GM21526 (cell line): ENCODE measurements around the gene GABPA.
"Not testable (repeated sequence)": the region's sequence is repeated elsewhere in the genome, so short reads cannot be mapped to it uniquely, and the experiment has no call there.

Source experiments
- ATAC-seq: cut with Tn5 transposase; IDR thresholded peaks from one replicate; pipeline ENCODE4 v1.9.1; 2021; ENCODE audit warnings: moderate library complexity; ENCODE audit not compliant: unreplicated experiment, low FRiP score

Gene GABPA

DNA sequence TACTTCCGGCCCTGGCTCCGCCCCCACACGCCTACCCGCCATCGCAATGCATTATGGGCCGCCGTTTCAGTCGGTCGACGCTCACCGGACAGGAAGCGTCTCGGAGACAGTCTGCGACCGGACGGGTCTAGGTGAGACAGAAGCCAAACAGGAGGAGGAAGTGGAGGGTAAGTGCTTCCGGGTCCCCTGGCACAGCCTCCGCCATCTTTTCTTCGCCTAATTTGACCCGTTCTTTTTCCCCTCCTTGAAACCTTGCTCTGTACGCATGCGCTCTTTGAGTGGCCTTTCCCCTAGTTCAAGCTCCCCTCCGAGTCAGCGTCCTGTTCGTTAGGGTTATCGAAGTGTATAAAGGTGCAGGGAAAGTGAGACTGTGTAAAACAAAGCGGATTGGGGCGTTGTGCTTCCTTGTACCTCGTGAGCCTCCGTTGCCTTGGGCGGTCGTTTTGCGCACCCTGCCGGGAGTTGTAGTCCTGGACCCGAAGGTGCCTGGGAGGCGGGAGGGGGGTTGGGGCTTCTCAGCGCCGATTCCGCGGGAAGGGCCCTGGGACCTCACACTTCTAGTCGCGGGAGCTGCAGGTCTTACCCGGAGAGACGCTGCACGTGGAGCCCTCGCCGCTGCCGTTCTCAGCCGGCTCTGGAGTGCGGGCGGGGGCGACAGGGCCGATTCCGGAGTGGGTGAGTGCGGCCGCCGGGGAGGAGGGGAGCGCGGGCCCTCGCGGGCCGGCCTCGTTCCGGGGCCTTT is at the start of gene GABPA, which contains the start of gene ATP5PF:
GABPA (plus strand) TSS at position 69 of the 742 bp plus-strand sequence. CDS start 6,627 bp downstream, outside the sequence.
ATP5PF (minus strand) TSS at position 1 of the 742 bp plus-strand sequence. CDS start 5,110 bp downstream, outside the sequence.
- peak; percentile 86 for ATAC-seq

DNA sequence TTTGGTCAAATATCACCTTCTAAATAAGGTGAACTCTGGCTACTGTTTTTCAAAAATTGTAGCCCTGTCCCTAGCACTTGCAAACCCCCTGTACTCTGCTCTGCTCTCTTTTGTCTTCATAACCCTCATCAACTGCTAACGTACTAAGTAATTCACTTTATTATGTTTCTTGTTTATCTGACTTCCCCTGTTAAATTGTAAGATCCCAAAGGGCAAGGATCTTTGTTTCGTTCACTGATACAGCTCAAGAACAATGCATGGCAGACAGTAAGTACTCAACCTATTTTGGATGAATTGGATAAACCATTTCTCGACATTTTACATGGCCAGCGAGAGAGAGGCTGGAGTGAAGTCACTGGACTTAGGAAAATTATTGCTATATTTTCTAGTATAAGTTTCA is 47.0 kb upstream of the GABPA start:
- ATAC-seq = no peak

DNA sequence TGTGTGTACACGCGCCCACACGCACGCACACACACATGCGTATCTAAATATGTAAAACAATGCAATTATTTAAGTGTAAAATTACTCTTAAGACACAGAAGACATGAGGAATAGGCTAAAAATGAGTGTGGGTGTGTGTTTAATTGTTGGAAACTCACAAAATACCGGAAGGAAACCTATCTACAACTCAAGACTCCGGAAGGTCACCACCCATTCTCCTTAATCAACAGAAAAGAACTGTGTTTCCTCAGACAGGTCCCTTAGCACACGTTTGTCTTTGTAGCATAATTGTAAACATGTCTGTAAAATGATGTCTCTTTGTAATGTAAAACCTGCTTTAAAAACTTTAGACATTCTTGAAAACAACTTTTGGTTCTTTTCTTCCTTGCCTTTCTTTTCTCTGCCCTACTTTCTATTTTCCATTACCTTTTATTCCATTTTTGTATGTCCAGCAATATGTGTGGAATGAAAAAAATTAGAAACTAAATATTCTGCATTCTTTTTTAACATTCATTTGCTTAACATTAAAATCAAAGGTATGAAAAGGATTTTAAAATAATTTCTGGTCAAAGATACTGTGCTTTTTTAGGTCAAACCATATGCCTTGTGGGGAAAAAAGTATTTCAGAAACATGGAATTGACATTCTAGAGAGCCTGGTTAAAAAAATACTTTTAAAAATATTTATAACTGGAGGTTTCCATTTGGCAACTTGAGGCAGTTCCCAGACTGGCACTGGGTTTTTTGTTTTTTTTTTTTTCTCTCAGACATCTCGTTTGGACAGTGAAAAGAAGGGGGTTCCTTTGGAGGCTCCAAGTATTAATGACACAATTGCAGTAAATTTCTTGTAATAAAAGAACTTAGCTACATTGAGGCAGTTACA is 46.3 kb upstream of the GABPA start:
- no peak for ATAC-seq

DNA sequence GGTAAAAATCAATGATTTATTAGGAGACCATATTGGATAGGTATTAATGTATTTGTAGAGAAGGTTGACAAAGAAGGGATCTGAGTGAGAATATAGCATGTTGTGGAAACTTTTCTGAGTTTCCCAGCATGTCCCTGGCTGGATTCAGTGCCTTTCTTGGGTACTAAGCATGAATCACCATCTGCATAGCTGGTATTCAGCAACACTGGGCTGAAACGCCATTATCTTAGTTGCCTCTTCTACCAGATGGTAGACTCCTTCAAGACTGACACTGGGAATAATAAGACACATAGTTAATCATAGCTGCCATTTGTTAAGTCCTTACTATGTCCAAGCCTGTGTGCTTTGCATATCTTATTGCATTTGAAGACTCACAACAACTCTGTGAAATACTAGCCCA is 45.5 kb upstream of the GABPA start:
- no peak for ATAC-seq

DNA sequence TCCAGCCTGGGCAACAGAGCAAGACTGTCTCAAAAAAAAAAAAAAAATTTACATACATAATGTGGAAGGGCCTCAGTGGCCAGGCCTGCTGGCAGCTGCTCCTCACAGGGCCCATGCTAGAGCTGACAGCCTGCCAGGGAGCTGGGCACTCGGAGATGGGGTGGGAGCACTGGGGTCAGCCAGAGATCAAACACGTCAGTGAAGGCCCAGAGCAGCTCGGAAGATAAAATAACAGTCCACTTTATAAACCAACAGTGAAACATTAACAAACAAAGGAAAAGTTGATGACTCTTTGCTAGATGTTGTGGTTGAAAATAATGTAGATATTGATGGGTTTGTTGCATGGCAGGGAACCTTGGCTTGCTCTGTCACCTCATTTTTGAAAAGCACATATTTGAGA is 42.8 kb upstream of the GABPA start:
- ATAC-seq = no peak

DNA sequence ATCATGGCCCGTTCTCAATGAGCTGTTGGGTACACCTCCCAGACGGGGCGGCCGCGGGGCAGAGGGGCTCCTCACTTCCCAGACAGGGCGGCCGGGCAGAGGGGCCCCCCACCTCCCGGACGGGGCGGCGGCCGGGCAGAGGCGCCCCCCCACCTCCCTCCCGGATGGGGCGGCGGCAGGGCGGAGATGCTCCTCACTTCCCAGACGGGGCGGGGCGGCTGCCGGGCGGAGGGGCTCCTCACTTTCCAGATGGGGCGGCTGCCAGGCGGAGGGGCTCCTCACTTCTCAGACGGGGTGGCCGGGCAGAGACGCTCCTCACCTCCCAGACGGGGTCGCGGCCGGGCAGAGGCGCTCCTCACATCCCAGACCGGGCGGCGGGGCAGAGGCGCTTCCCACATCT is 39.3 kb upstream of the GABPA start:
- ATAC-seq = not testable (repeated sequence)

DNA sequence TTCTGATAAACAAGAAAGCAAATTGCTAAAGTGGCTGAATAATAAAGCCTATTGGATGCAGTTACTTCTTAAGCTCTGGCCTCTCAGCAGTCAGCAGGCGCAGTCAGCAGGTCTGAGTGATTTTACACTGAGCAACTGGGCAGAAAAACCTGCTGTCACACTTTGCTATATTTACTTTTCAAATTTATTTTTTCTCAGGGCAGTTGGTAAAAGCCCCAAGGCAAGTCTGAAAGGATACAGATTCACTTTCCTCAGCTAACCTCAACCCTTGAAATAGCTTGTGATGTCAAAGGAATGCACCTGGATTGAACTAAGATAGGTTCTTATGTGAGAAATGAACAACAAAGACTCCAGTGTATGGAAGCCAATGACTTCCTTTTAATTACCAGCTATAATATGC is 34.0 kb upstream of the GABPA start:
- no peak for ATAC-seq

DNA sequence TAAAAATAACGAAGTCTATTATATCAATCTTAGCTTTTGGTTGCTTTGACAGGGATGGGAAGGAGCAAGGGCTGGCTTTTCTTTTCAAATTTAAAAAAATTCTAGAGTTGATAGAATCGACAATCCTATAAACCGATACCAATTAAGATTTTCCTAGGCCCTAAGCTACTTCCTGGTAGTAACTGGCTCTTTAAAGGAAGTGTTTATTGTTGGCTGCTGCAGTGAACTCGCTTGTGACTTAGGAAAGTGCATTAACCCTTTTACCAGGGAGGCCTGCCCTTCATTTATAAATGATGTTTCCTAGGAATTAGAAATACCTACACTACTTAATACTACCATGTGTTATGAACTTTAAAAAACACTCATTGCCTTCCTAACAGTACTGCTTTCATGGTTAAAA is 33.2 kb upstream of the GABPA start:
- ATAC-seq = no peak

DNA sequence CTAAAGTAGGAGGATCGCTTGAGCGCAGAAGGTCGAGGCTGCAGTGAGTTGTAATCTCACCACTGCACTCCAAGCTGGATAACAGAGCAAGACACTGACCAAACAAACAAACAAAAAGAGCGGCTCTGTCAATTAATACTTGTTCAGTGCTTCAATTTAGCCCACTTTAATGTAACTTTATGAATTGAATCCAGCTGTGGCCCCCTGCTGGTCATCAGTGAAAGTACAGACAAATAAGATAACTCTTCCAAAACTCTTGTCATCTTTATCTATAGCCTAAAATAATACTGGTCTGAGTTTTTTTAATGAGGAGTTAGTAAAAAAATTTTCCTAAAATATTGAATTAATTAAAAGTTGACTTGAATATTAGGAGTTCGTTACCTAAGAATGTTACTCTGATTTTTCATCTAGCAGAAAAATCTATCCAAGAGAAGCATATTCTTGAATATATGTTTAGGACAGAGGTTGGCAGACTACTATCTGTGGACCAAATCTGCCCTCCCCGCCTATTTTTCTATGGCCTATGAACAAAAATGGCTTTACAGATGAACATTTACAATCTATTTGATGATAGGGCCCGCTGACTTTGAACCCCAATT is 26.2 kb upstream of the GABPA start:
- ATAC-seq = peak; percentile 49

DNA sequence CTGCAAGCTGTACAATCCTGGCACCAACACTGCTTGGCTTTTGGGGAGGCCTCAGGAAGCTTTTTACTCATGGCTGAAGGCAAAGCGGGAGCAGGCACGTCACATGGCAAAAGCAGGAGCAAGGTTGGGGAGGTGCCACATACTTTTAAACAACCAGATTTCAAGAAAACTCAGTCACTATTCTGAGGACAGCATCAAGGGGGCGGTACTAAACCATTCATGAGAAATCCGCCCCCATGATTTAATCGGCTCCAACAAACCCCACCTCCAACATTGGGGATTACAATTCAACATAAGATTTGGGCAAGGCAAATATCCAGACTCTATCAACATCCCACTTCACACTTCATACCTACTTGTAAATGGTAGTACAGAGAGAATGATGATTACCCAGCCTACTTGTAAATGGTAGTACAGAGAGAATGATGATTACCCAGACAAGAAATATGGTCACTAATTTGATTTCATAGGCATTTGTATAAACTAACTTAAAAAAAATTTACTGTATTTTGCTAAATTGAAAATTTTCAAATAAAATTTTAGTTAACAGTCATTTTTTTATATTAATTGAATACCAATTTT is 25.0 kb upstream of the GABPA start:
- ATAC-seq = no peak

DNA sequence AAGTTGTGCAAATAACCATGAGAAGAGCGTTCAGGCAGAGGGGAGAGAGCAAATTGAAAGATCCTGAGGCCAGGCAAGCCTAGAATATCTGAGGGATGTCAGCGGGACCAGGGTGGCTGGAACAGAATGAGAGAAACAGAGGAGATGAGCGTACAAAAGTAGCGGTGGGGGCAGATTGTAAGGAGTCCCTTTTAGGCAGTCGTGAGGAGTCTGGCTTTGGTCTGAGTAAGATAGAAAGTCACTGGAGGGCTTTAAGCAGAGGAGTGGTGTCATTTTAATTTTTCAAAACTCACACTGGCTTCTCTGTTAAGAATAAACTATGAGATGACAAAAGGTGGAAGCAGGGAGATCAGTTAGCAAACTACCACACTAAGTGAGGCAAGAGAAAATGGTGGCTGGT is 24.2 kb upstream of the GABPA start:
- no peak for ATAC-seq

DNA sequence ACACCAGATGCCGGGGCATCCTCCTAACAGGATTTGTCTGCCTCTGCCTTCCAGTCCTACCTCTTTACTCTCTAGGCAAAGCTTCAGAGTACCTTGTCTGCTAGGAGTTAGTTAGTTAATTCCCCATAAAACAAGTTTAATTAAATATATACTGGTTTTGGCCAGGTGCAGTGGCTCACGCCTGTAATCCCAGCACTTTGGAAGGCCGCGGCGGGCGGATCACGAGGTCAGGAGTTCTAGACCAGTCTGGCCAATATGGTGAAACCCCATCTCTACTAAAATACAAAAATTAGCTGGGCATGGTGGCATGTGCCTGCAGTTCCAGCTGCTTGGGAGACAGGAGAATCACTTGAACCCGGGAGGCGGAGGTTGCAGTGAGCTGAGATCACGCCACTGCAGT is 20.7 kb upstream of the GABPA start:
- ATAC-seq = not testable (repeated sequence)

DNA sequence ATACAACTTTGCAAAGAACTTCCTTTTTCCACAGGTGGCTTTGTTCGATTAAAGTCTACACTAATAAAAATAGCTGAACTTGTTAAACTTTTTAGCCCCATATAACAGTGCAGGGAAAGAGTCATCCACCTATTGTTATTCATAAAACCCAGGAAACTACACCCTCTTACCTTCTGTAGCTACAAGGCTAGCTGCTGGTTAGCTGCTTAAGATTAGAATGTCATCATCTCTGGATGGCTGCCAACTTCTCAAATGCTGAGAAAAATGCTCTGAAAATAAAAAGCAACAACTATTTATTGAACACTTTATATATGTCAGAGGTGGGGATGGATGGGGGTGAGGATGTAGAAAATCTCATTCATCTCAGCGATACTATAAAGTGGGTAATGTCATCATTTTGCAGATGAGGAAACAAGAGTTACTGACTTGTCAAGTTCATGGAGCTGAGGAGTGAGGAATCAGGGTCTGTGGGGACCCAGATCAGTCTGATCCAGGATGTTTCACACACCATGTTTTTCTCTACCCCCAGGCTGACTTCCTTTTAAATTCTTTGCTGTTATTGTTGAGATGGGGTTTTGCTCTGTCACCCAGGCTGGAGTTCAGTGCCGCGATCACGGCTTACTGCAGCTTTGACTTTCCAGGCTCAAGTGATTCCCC is 17.2 kb upstream of the GABPA start:
- no peak for ATAC-seq

DNA sequence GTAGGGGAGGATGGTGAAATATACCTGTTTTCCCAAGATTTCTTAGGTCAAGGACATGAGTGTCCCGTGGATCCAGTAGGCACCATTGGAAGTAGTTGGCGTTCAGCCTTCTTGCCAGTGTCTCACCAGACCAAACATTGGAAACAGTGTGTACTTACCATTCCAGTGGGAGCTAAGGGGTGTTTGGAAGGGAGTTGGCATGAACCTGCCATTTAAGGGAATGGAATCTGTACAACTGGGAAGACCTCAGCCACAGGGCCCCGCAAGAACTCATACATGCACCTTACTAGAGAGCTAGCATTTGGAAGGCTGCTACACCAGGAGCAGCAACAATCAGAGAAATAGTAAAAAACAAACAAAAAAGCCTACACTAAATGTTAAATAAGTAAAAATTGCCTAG is 12.8 kb upstream of the GABPA start:
- ATAC-seq = no peak

DNA sequence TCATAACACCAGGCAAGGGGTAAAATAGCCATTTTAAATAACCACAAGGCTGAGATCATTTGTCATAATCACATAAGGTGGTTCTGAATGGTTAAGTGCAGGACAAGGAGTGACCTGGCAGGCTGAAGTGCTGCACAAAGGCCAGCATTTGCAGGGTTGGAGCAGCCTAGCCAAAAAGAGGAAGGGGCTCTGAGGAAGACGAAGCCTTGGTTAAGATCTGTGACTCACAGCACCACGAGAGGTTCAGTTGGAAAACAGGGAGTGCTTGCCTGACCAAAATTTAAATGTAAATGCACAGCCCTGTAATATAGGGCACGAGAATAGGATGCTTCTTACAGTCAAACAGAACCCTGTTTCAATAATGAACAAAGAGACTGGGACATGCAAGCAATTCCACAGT is 12.1 kb upstream of the GABPA start:
- no peak for ATAC-seq

DNA sequence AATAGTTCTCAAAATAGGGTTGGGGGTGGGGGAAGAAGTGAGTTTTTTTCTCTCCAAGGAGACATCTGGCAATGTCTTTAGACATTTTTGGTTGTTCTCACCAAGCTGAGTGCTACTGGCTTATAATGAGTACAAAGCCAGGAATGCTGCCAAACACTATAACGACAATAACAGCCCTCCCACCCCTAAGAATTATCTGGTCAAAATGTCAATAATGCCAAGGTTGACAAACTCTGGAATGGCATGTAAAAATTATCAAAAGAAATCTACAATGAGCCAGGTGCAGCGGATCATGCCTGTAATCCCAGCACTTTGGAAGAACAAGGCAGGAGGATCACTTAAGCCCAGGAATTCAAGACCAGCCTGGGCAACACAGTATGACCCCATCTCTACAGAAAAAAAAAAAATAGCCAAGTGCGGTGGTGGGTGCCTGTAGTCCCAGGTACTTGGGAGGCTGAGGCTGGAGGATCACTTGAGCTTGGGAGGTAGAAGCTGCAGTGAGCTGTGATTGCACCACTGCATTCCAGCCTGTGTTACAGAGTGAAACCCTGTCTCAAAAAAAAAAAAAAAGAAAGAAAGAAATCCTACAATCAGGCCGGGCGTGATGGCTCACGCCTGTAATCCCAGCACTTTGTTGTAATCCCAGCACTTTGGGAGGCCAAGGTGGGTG is 2.5 kb upstream of the GABPA start:
- ATAC-seq = no peak

DNA sequence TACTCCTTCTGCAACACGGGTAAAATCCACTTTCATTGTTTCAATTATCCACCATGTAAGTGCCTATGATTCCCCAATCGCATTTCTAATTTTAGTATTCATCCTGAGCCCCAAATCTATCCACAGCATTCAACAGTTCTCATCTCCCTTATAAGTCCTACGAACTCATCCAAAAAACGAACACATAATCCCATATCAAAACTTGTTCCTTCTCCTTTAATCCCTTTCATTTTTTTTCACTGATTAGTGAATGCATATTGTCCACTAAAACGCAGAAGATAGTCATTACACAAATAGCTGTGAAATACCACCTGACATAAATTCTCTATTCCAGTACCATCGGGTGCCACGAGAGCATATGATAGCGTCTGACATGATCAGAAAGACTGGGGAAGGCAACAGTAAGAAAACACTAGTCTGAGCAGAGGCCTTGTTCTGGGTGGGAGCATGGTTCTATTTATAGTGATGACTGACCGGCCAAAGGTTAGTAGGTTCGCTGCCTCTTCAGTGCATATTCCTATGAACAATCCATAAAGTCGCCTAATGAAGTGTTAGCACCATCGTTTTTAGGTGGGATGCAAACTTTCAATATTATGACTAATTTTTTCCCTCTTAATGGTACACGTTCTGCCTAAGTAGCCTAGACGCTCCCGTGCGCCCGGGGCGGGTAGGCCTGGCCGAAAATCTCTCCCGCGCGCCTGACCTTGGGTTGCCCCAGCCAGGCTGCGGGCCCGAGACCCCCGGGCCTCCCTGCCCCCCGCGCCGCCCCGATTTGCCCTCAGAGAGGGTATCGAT is 716 bp upstream of the GABPA start:
- ATAC-seq = peak; percentile 7

DNA sequence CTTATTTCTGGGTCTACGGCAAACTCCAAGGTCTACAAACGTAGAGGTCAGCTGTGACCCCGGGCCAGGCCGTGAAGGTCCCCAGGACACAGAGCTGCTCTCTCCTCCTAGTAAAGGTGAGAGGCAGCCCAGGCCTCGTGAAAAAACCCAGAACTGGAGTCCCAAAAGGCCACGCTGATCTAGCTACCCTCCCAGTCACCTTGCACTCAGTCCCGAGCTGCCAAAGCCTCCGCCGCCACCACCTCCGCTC is 193 bp upstream of the GABPA start:
- no peak for ATAC-seq
